Ascending aorta (tissue), 2 donors: ENCODE measurements around the gene OR52H1. TPM values are rescaled to one million over a fixed set of nuclear protein-coding genes. Genes with fewer than 3 reads are reported as not detected.

ENCODE experiments used
- DNase-seq, 2 donors: peaks; one replicate each; pipeline ENCODE4 v3.0.0-alpha.2; 2019; ENCODE audit warnings: low spot score in 2 of 2
- H3K27ac ChIP-seq, 2 donors: fragments of 200-600 bp; sonication (generic); one replicate each; pipeline ENCODE4 v1.5.1; 2016 to 2017; ENCODE audit warnings: mild to moderate bottlenecking in 1 of 2
- H3K27me3 ChIP-seq: fragments of 200-600 bp; sonication (generic); one replicate; pipeline ENCODE4 v1.5.1; 2017
- H3K36me3 ChIP-seq, 2 donors: fragments of 200-600 bp; sonication (generic); one replicate each; pipeline ENCODE4 v1.5.1; 2016
- H3K4me1 ChIP-seq, 2 donors: fragments of 200-600 bp; sonication (generic); one replicate each; pipeline ENCODE4 v1.5.1; 2016 to 2017; ENCODE audit warnings: mild to moderate bottlenecking in 1 of 2
- H3K4me3 ChIP-seq, 2 donors: fragments of 200-600 bp; sonication (generic); one replicate each; pipeline ENCODE4 v1.5.1; 2016 to 2017; ENCODE audit warnings: mild to moderate bottlenecking in 1 of 2
- H3K9me3 ChIP-seq, 2 donors: fragments of 200-600 bp; sonication (generic); one replicate each; pipeline ENCODE4 v1.5.1; 2016
- CTCF ChIP-seq, 3 experiments: fragments of 200-600 bp in 2 of 3; fragments of 450-650 bp in 1 of 3; sonication (generic) in 2 of 3; IDR thresholded peaks; one replicate each; pipeline ENCODE4 v1.5.1; 2016 to 2019; ENCODE audit warnings: antibody characterized with exemption in 3 of 3, mild to moderate bottlenecking in 1 of 3, moderate library complexity in 1 of 3
- intact Hi-C: fragments of 100-400 bp; cut with DNase I; formaldehyde crosslinking; loops from one replicate; pipeline ENCODE4 v1.15.1; 2023
- total RNA-seq: library from RNA; depleted of rRNA; stranded (reverse); fragments of >200 nt; gene quantifications from one replicate; pipeline ENCODE4 v1.1.0, GENCODE V29; 2016

OR52H1 gene
- total RNA-seq, 1 donor from 2014 or later: not detected

GRCh38 chr11:5574654-5575053, 26.3 kb upstream of the OR52H1 start:
- no peaks in the 10 kb centered on the region for H3K9me3 ChIP-seq
- no peak overlapping the region for H3K4me3 ChIP-seq
- DNase-seq: no peak
- no peak for TF ChIP-seq CTCF (IDR thresholded peaks at IDR 0.05)
- H3K27ac ChIP-seq: no peak overlapping the region
- no peaks in the 10 kb centered on the region for H3K36me3 ChIP-seq
- no peaks in the 10 kb centered on the region for H3K27me3 ChIP-seq
- intact Hi-C loops: no loop called here
- H3K4me1 ChIP-seq: no peaks in the 10 kb centered on the region

GRCh38 chr11:5564259-5565019, 16.1 kb upstream of the OR52H1 start:
- H3K27ac ChIP-seq: no peak overlapping the region
- H3K36me3 ChIP-seq: no peaks in the 10 kb centered on the region
- no peaks in the 10 kb centered on the region for H3K4me1 ChIP-seq
- DNase-seq: no peak
- no peaks in the 10 kb centered on the region for H3K27me3 ChIP-seq
- no peak overlapping the region for H3K4me3 ChIP-seq
- intact Hi-C loops: no loop called here
- no peak for TF ChIP-seq CTCF (IDR thresholded peaks at IDR 0.05)
- H3K9me3 ChIP-seq: no peaks in the 10 kb centered on the region

- H3K4me3 ChIP-seq: no peak overlapping the region
- DNase-seq: no peak
- no peaks in the 10 kb centered on the region for H3K27me3 ChIP-seq
These were observed 9.4 kb upstream of the OR52H1 start for GRCh38 chr11:5557751-5558150.

GRCh38 chr11:5556596-5557188, 8.4 kb upstream of the OR52H1 start:
- Histone ChIP-seq H3K4me3 (no peak overlapping the region), H3K36me3 (no peaks in the 10 kb centered on the region), H3K27ac (no peak overlapping the region), H3K27me3 (no peaks in the 10 kb centered on the region), H3K9me3 (no peaks in the 10 kb centered on the region), H3K4me1 (no peaks in the 10 kb centered on the region)
- no peak for TF ChIP-seq CTCF (IDR thresholded peaks at IDR 0.05)
- no peak for DNase-seq
- intact Hi-C loops: no loop called here

More at GRCh38 chr11:5557751-5558150, 9.4 kb upstream of the OR52H1 start:
- no peak for TF ChIP-seq CTCF (IDR thresholded peaks at IDR 0.05)
- Histone ChIP-seq H3K9me3 (no peaks in the 10 kb centered on the region), H3K27ac (no peak overlapping the region), H3K4me1 (no peaks in the 10 kb centered on the region), H3K36me3 (no peaks in the 10 kb centered on the region)
- intact Hi-C loops: no loop called here

GRCh38 chr11:5553343-5553742, 5.0 kb upstream of the OR52H1 start:
- Histone ChIP-seq H3K27me3 (no peaks in the 10 kb centered on the region), H3K36me3 (no peaks in the 10 kb centered on the region), H3K27ac (no peak overlapping the region), H3K9me3 (no peaks in the 10 kb centered on the region), H3K4me1 (no peaks in the 10 kb centered on the region), H3K4me3 (no peak overlapping the region)
- intact Hi-C loops: no loop called here
- DNase-seq: no peak
- peak in 1 of 3 experiments; percentile 18 for TF ChIP-seq CTCF (IDR thresholded peaks at IDR 0.05)
